HEK293 (cell line): ENCODE measurements around the gene DOCK4.

ENCODE experiments used
- CTCF ChIA-PET: fragments of 350-600 bp; formaldehyde crosslinking; extraction: SDS; loops from one replicate; lab custom pipeline; 2021; ENCODE audit warnings: antibody characterized with exemption; lab: Yijun Ruan, JAX
- POLR2A ChIA-PET: fragments of 300-600 bp; formaldehyde crosslinking; extraction: SDS; loops from one replicate; lab custom pipeline; 2020; ENCODE audit warnings: antibody characterized with exemption, inconsistent platforms; lab: Yijun Ruan, JAX
- H3K27ac ChIP-seq: fragments of 200-500 bp; sonication (Bioruptor generic); 2 replicates; pipeline ENCODE4 v1.5.1; 2014; ENCODE audit warnings: low read depth, low read length, control low read depth, inconsistent platforms; ENCODE audit errors: extremely low read depth
- H3K36me3 ChIP-seq, 2 experiments: fragments of 200-500 bp in 1 of 2; sonication (Bioruptor generic) in 1 of 2; 1 replicate in 1 of 2; 2 replicates in 1 of 2; pipeline ENCODE4 v1.5.1; 2014 to 2017; ENCODE audit warnings: inconsistent platforms in 2 of 2, low read length in 2 of 2; ENCODE audit not compliant: control insufficient read depth in 2 of 2, insufficient read depth in 1 of 2
- H3K4me1 ChIP-seq: fragments of 200-500 bp; sonication (Bioruptor generic); 2 replicates; pipeline ENCODE4 v1.5.1; 2014; ENCODE audit warnings: mild to moderate bottlenecking, low read length, inconsistent platforms; ENCODE audit not compliant: control insufficient read depth, insufficient read depth
- H3K4me3 ChIP-seq: 2 replicates; pipeline ENCODE4 v1.5.1; 2011; ENCODE audit warnings: low read depth, mild to moderate bottlenecking, control low read depth, low read length, moderate library complexity
- H3K9me3 ChIP-seq: fragments of 200-500 bp; sonication (Bioruptor generic); 2 replicates; pipeline ENCODE4 v1.5.1; 2014; ENCODE audit warnings: low read depth, low read length, inconsistent platforms; ENCODE audit not compliant: control insufficient read depth, insufficient read depth
- AEBP2 ChIP-seq: fragments of 450-650 bp; formaldehyde crosslinking; IDR thresholded peaks from 2 replicates; pipeline ENCODE4 v1.5.1; 2016; ENCODE audit warnings: missing biosample characterization, missing genetic modification characterization, borderline replicate concordance
- GLI4 ChIP-seq: fragments of 450-650 bp; formaldehyde crosslinking; IDR thresholded peaks from 2 replicates; pipeline ENCODE4 v1.5.1; 2016; ENCODE audit warnings: missing biosample characterization, missing genetic modification characterization
- KLF16 ChIP-seq: fragments of 450-650 bp; formaldehyde crosslinking; IDR thresholded peaks from 2 replicates; pipeline ENCODE4 v1.5.1; 2017; ENCODE audit warnings: missing biosample characterization, missing genetic modification characterization
- REST ChIP-seq: fragments of 450-650 bp; formaldehyde crosslinking; IDR thresholded peaks from 2 replicates; pipeline ENCODE4 v1.5.1; 2016; ENCODE audit warnings: missing biosample characterization, missing genetic modification characterization
- ZBTB17 ChIP-seq: fragments of 450-650 bp; formaldehyde crosslinking; IDR thresholded peaks from 2 replicates; pipeline ENCODE4 v1.5.1; 2016; ENCODE audit warnings: missing biosample characterization, missing genetic modification characterization
- ZNF140 ChIP-seq: fragments of 450-650 bp; formaldehyde crosslinking; IDR thresholded peaks from 2 replicates; pipeline ENCODE4 v1.5.1; 2016; ENCODE audit warnings: missing biosample characterization, missing genetic modification characterization
- ZNF148 ChIP-seq: fragments of 450-650 bp; formaldehyde crosslinking; IDR thresholded peaks from 2 replicates; pipeline ENCODE4 v1.5.0; 2017; ENCODE audit warnings: missing biosample characterization, missing genetic modification characterization, borderline replicate concordance
- ZNF174 ChIP-seq: fragments of 450-650 bp; formaldehyde crosslinking; IDR thresholded peaks from 2 replicates; pipeline ENCODE4 v1.5.0; 2017; ENCODE audit warnings: missing biosample characterization, mild to moderate bottlenecking, missing genetic modification characterization
- ZNF23 ChIP-seq: fragments of 450-650 bp; formaldehyde crosslinking; IDR thresholded peaks from 2 replicates; pipeline ENCODE4 v1.5.1; 2016; ENCODE audit warnings: missing biosample characterization, missing genetic modification characterization, borderline replicate concordance
- ZNF423 ChIP-seq: fragments of 450-650 bp; formaldehyde crosslinking; IDR thresholded peaks from 2 replicates; pipeline ENCODE4 v1.5.1; 2016; ENCODE audit warnings: missing biosample characterization, missing genetic modification characterization
- ZNF488 ChIP-seq: fragments of 450-650 bp; formaldehyde crosslinking; IDR thresholded peaks from 2 replicates; pipeline ENCODE4 v1.5.1; 2016; ENCODE audit warnings: missing biosample characterization, missing genetic modification characterization
- ZNF514 ChIP-seq: fragments of 450-650 bp; formaldehyde crosslinking; IDR thresholded peaks from 2 replicates; pipeline ENCODE4 v1.5.1; 2016; ENCODE audit warnings: missing biosample characterization, missing genetic modification characterization
- ZNF701 ChIP-seq: fragments of 450-650 bp; formaldehyde crosslinking; IDR thresholded peaks from 2 replicates; pipeline ENCODE4 v1.5.1; 2016; ENCODE audit warnings: missing biosample characterization, missing genetic modification characterization
- ZNF768 ChIP-seq: fragments of 450-650 bp; formaldehyde crosslinking; IDR thresholded peaks from 2 replicates; pipeline ENCODE4 v1.5.1; 2018; ENCODE audit warnings: missing biosample characterization, mild to moderate bottlenecking, missing genetic modification characterization
- ZNF776 ChIP-seq: fragments of 450-650 bp; formaldehyde crosslinking; IDR thresholded peaks from 2 replicates; pipeline ENCODE4 v1.5.0; 2017; ENCODE audit warnings: missing biosample characterization, missing genetic modification characterization, borderline replicate concordance
- ZNF792 ChIP-seq: fragments of 450-650 bp; formaldehyde crosslinking; IDR thresholded peaks from 2 replicates; pipeline ENCODE4 v1.5.1; 2016; ENCODE audit warnings: missing biosample characterization, missing genetic modification characterization
- ZNF843 ChIP-seq: fragments of 450-650 bp; formaldehyde crosslinking; IDR thresholded peaks from 2 replicates; pipeline ENCODE4 v1.5.1; 2016; ENCODE audit warnings: missing biosample characterization, missing genetic modification characterization

Gene DOCK4

GRCh38 chr7:111844904-111845671, 361.1 kb downstream of the DOCK4 start:
- TF ChIP-seq AEBP2 (tag by site-specific recombination) (no peak), ZNF701 (no peak), ZNF174 (no peak), ZNF488 (tag by site-specific recombination) (no peak), GLI4 (tag by site-specific recombination) (no peak), KLF16 (no peak), ZNF140 (tag by site-specific recombination) (no peak), ZNF792 (tag by site-specific recombination) (no peak), ZNF148 (tag by site-specific recombination) (no peak), ZNF423 (no peak), ZNF23 (tag by site-specific recombination) (no peak), ZNF843 (tag by site-specific recombination) (no peak), ZNF768 (tag by site-specific recombination) (no peak), ZNF514 (tag by site-specific recombination) (no peak), ZNF776 (tag by site-specific recombination) (no peak), REST (tag by site-specific recombination) (no peak), ZBTB17 (tag by site-specific recombination) (no peak)
- Histone ChIP-seq H3K27ac (no peak overlapping the region), H3K4me3 (no peak overlapping the region), H3K9me3 (no peaks in the 10 kb centered on the region), H3K4me1 (no peaks in the 10 kb centered on the region), H3K36me3 (no peaks in the 10 kb centered on the region; a peak in 1 of 3 replicates)
- ChIA-PET POLR2A (no interaction called here), CTCF (interaction anchor here (1.5 to 4.1 kb wide), 2 partner anchors 10 to 82 kb away, joined by 3 to 16 read pairs; no protein-coding TSS in a partner anchor)
